ENCODE measurements around the gene PCGF2. TPM values are rescaled to one million over a fixed set of nuclear protein-coding genes. Genes with fewer than 3 reads are reported as not detected.

The PCGF2 gene
- total and polyA plus RNA-seq, 5 donors = 28.2 to 48.4 (median 34.3) TPM

DNA sequence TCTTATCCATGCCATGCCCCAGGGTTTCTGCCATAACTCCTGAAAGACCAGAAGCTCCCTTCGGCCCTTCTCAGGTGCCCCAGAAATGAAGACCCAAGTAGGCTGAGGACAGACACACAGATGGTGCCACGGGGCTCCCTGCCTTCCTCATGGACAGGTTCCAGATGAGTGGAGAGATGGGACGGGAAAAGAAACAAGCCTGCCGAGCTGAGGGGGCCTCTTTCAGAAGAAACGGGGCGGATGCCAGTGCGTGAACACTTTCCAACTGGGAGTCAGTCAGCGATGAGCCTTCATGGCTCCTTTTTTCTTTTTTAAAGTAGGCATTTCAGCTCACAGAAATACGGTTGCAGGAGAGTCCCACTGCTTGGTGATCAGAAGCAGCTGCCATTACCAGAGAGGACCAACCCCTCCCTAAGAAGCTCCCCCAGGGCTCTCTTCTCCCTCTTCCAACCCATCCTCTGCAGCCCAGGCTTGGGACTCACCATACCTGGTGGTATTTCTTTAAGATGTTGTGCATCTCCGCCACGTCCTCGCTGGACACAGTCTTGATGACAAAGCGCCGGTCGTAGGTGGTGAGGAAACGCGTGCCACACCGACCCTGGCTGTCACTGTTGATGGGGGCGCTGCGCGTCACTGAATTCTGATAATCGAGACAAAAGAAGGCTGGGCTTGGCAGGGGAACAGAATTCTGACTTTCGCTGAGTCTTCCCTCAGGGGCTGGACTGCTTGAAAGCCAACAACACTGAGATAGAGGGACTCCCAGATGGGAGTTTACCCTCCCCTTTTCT lies 32.0 kb upstream of the PCGF2 start:
- WGBS = 82% methylated on average over 23 of the region's 23 CpGs
- ATAC-seq = no peak

DNA sequence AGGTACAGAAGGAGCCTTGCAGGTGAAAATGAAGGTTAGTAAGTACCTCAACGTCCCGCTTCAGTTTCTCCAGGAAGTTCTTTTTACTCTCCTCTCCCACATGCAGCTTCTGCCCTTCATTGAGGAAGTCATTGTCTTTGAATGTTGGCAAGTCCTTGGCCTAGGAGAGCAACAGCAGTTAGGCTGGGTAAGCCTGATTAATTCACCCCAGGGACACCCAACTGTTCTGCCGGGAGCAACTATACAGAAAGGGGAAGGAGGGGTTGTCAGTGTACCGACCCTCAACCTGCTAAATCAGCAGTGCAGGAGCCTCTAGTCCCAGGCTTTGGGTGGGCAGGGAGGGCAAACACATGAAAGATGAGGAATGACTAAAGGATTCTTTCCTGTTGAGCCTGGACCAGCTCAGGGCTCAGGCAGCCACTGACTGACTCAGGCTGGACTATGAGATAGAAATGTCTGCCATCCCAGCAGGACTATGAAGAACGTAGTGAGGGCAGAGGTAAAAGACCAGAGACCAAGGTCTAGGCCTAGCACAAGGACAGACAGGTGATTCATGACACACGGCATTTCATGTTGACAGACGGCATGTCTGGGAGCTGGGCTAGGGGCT lies 29.6 kb upstream of the PCGF2 start:
- Histone ChIP-seq H3K27me3 (ENCODE audit: control insufficient read depth, insufficient read depth) (no peaks in the 10 kb centered on the region), H3K4me1 (ENCODE audit: control insufficient read depth, insufficient read depth, low read length) (no peaks in the 10 kb centered on the region), H3K27ac (ENCODE audit: low read length) (no peak overlapping the region), H3K9me3 (ENCODE audit: control insufficient read depth, low read length) (no peaks in the 10 kb centered on the region), H3K4me3 (ENCODE audit: low read length) (no peak overlapping the region)
- no peak for ATAC-seq
- no peak for DNase-seq
- 79% methylated on average over 7 of the region's 7 CpGs for WGBS
- intact Hi-C loops (cut with DNase I) = no loop called here

More for the DNA sequence above, 32.0 kb upstream of the PCGF2 start:
- DNase-seq = peak in 1 of 3 donors; percentile 65
- H3K27me3 ChIP-seq (ENCODE audit: control insufficient read depth, insufficient read depth) = no peaks in the 10 kb centered on the region
- H3K4me1 ChIP-seq (ENCODE audit: control insufficient read depth, insufficient read depth, low read length) = no peaks in the 10 kb centered on the region
- no peaks in the 10 kb centered on the region for H3K9me3 ChIP-seq (ENCODE audit: control insufficient read depth, low read length)
- H3K4me3 ChIP-seq (ENCODE audit: low read length) = no peak overlapping the region
- intact Hi-C loops (cut with DNase I) = no loop called here
- no peak overlapping the region for H3K27ac ChIP-seq (ENCODE audit: low read length)

DNA sequence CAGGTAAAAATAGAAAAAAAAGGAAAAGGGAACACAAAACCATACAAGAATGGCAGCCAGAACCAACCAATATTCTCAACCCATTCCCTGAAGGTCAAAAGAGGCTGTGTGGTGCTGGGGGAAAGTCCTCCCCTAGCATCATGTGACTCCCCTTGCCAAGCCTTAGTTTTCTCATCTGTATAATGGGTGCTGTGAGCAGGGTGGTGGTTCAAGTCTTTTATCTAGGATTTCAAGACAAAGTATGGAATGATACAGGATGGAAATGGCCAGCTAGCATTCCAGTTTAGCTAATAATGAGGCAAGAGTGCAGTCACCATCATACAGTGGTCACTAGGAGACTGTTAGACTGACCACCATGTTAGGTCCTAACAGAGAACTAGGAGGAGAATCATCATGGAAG lies 25.1 kb upstream of the PCGF2 start:
- intact Hi-C loops (cut with DNase I) = no loop called here
- Histone ChIP-seq H3K4me3 (ENCODE audit: low read length) (no peak overlapping the region), H3K27ac (ENCODE audit: low read length) (no peak overlapping the region), H3K4me1 (ENCODE audit: control insufficient read depth, insufficient read depth, low read length) (no peaks in the 10 kb centered on the region), H3K27me3 (ENCODE audit: control insufficient read depth, insufficient read depth) (no peaks in the 10 kb centered on the region), H3K9me3 (ENCODE audit: control insufficient read depth, low read length) (no peaks in the 10 kb centered on the region)
- no peak for DNase-seq
- ATAC-seq = no peak

DNA sequence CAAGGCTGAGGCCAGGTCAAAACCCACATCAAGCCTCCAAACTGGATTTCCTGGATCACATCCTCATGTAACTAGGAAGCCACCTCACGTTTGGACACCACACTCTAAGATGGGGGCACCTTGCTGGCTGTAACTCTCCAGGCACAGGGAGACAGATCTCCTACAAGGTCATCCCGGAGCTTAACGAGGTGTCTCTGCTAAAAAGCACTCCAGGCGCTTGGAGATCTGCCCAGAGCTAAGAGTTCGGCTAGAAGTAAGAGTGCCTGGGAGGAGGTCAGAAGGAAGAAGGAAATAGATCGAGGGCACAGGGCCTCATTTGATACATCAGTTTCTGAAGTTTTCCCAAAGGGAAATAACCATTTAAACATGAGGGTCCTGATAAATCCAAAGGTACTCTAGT lies 20.3 kb upstream of the PCGF2 start:
- H3K27ac ChIP-seq (ENCODE audit: low read length) = peak overlapping the region; percentile 24
- no peaks in the 10 kb centered on the region for H3K9me3 ChIP-seq (ENCODE audit: control insufficient read depth, low read length)
- intact Hi-C loops (cut with DNase I) = no loop called here
- peak; percentile 29 to 31 for ATAC-seq
- WGBS = 48% methylated on average over 6 of the region's 6 CpGs
- no peaks in the 10 kb centered on the region for H3K4me1 ChIP-seq (ENCODE audit: control insufficient read depth, insufficient read depth, low read length)
- no peak overlapping the region for H3K4me3 ChIP-seq (ENCODE audit: low read length)
- DNase-seq = no peak
- no peaks in the 10 kb centered on the region for H3K27me3 ChIP-seq (ENCODE audit: control insufficient read depth, insufficient read depth)

DNA sequence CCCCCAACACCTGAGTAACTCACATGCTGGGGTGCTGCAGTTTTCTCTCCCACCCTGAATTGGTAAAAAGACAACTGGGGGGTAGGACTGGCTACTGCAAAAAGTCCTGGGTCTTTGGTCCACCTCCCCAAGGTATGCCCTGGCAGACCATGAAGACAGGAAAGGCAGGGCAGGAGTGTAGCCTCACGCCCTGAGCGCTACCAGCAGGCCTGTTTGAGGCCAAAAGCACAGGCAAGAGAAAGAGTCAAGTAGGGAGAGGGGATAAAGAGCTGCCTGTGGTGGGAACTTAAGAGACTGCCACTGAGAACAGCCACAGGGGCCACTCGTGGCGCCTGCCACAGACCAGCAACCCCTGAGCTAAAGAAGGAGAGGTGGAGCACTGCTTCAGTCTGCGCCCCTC lies 18.2 kb upstream of the PCGF2 start:
- no peak for ATAC-seq
- no peak for DNase-seq
- Histone ChIP-seq H3K9me3 (ENCODE audit: control insufficient read depth, low read length) (no peaks in the 10 kb centered on the region), H3K27ac (ENCODE audit: low read length) (no peak overlapping the region), H3K4me1 (ENCODE audit: control insufficient read depth, insufficient read depth, low read length) (no peaks in the 10 kb centered on the region), H3K27me3 (ENCODE audit: control insufficient read depth, insufficient read depth) (no peaks in the 10 kb centered on the region), H3K4me3 (ENCODE audit: low read length) (no peak overlapping the region)
- intact Hi-C loops (cut with DNase I) = no loop called here
- 89% methylated on average over 5 of the region's 5 CpGs for WGBS

DNA sequence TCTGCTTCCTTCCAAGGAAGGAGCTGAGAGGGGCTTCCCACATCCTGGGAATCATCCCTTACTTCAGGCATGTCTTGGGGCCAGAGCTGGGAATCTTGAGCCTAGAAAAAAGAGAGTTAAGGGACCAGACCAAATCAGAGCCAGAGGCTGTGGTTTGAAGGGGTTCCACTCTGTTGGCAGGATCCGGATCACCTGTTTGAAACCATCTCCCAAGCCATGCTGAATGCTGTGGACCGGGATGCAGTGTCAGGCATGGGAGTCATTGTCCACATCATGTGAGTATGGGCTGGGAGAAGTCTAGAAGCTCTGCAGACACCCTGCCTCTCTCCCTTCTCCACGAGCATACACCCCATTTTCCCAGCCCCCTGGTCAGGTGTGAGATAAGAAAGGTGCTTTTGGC lies 14.1 kb upstream of the PCGF2 start:
- intact Hi-C loops (cut with DNase I) = no loop called here
- no peak for ATAC-seq
- H3K4me1 ChIP-seq (ENCODE audit: control insufficient read depth, insufficient read depth, low read length) = no peaks in the 10 kb centered on the region
- WGBS = 80% methylated on average over 3 of the region's 3 CpGs
- DNase-seq = no peak
- H3K27me3 ChIP-seq (ENCODE audit: control insufficient read depth, insufficient read depth) = no peaks in the 10 kb centered on the region
- no peak overlapping the region for H3K27ac ChIP-seq (ENCODE audit: low read length)
- H3K4me3 ChIP-seq (ENCODE audit: low read length) = no peak overlapping the region
- H3K9me3 ChIP-seq (ENCODE audit: control insufficient read depth, low read length) = no peaks in the 10 kb centered on the region

DNA sequence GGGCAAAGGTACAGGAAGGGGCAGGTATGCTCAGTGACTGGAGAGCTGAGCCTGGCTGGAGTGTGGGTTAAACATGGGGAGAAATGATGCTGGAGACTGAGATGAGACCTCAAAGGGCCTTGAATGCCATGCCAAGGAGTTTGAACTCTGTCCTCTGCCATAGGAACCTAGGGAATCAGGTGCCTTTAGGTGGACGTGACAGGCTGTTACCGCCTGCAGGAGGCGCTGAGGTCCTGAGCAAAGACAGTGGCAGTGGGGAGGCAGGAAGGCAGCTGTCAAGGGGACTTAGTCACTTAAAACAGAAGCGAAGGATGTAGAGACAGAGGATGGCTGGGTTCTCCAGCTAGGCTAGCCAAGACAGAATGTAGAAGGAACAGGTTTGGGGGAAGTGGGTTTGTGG lies 13.5 kb upstream of the PCGF2 start:
- Histone ChIP-seq H3K4me3 (ENCODE audit: low read length) (no peak overlapping the region), H3K27me3 (ENCODE audit: control insufficient read depth, insufficient read depth) (no peaks in the 10 kb centered on the region), H3K27ac (ENCODE audit: low read length) (no peak overlapping the region), H3K9me3 (ENCODE audit: control insufficient read depth, low read length) (no peaks in the 10 kb centered on the region), H3K4me1 (ENCODE audit: control insufficient read depth, insufficient read depth, low read length) (no peaks in the 10 kb centered on the region)
- ATAC-seq (no peak), DNase-seq (no peak)
- intact Hi-C loops (cut with DNase I) = no loop called here
- WGBS = 76% methylated on average over 4 of the region's 4 CpGs

DNA sequence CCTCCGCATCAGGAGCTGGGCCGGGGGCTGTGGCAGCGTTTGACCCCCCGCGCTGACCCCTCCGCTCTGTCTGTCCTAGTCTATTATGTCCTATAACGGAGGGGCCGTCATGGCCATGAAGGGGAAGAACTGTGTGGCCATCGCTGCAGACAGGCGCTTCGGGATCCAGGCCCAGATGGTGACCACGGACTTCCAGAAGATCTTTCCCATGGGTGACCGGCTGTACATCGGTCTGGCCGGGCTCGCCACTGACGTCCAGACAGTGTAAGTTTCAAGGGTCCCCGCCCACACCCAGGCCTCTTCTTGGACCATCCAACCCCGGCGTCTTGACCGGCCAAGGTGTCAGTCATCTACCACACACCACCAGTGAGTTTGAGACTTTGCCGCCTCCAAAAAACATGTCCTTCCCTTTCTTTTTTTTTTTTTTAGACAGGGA lies 5.0 kb upstream of the PCGF2 start:
- H3K27ac ChIP-seq (ENCODE audit: low read length) = peak overlapping the region; percentile 69
- intact Hi-C loops (cut with DNase I) = no loop called here
- WGBS = 7% methylated on average over 22 of the region's 22 CpGs
- peak overlapping the region; percentile 60 for H3K4me3 ChIP-seq (ENCODE audit: low read length)
- no peaks in the 10 kb centered on the region for H3K9me3 ChIP-seq (ENCODE audit: control insufficient read depth, low read length)
- ATAC-seq (no peak), DNase-seq (peak; percentile 17 to 68 (median 67))
- H3K4me1 ChIP-seq (ENCODE audit: control insufficient read depth, insufficient read depth, low read length) = peaks cover 2% of the 10 kb centered on the region
- no peaks in the 10 kb centered on the region for H3K27me3 ChIP-seq (ENCODE audit: control insufficient read depth, insufficient read depth)

DNA sequence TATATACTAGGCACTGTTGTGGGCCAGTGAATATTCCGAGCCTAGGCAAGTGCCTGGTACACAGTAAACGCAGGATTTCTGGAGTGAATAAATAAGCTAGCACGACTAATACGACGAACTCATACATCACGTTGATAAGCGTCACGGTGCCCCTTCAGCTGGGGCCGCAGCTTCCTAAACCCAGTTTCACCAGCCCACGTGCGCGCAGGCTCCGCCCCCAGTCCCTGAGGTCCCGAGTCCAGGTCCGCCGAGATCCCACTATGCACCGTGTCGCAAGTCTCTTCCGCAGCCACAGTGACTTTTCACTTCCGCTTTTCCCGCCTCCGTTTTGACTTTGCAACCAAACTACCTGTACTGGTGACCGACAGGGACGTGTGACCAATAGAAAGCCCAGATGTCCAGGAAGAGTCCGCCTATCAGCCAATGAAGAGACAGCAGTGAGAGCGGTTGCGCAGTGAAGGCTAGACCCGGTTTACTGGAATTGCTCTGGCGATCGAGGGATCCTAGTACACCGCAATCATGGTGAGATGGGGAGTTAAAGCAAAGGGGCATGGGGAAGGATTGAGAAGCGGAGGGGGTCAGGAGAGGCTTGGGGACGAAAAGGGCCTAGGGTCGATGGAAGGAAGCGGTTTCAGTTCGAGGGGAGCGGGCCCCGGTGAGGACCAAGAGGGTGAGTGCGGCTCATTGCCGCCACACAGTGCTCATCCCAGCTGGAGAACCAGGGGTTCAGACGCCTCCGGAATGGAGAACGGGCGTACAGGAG lies 4.4 kb upstream of the PCGF2 start, which contains the start of gene PSMB3:
Gene PSMB3, plus strand, starts transcription at position 434 of the 763 bp plus-strand sequence. Its CDS starts 86 bp downstream, at position 520.
- intact Hi-C loops (cut with DNase I) = no loop called here
- Histone ChIP-seq H3K9me3 (ENCODE audit: control insufficient read depth, low read length) (no peaks in the 10 kb centered on the region), H3K27ac (ENCODE audit: low read length) (peak within 1 kb of the TSS; percentile 71), H3K27me3 (ENCODE audit: control insufficient read depth, insufficient read depth) (no peaks in the 10 kb centered on the region), H3K4me3 (ENCODE audit: low read length) (peak within 1 kb of the TSS; percentile 60), H3K4me1 (ENCODE audit: control insufficient read depth, insufficient read depth, low read length) (peaks cover 2% of the 10 kb centered on the region)
- DNase-seq (peak; percentile 98), ATAC-seq (peak; percentile 78 to 89)
- under 1% methylated on average over 44 of the region's 44 CpGs for WGBS

DNA sequence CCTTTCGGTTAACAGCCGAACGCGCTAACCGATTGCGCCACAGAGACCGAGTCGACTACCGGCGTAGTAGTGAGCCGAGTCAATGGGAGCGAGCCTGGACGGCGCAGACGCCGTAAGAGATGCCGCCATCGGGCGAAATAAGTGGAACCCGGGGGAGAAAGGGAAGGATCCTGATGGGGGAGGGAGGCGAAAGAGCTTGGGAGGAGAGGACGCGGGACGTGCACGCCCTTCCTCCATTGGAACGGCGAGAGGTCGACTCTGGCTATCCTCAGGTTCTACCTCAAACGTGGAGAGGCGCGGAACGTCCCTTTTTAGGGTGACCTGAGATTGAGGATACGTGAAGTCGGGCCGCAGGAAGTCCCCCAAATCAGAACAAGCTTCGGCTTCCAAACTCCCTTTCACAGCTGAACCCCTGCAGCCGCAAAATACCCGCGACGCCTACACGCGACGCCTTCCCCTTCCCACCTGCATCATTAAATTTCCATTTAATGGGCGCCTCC lies 3.7 kb upstream of the PCGF2 start:
- intact Hi-C loops (cut with DNase I) = no loop called here
- peak overlapping the region; percentile 57 for H3K4me3 ChIP-seq (ENCODE audit: low read length)
- H3K27me3 ChIP-seq (ENCODE audit: control insufficient read depth, insufficient read depth) = no peaks in the 10 kb centered on the region

More for the DNA sequence above, 3.7 kb upstream of the PCGF2 start:
- peaks cover 2% of the 10 kb centered on the region for H3K4me1 ChIP-seq (ENCODE audit: control insufficient read depth, insufficient read depth, low read length)
- peak overlapping the region; percentile 71 for H3K27ac ChIP-seq (ENCODE audit: low read length)
- under 1% methylated on average over 44 of the region's 44 CpGs for WGBS
- DNase-seq (peak; percentile 80 to 92 (median 88)), ATAC-seq (peak; percentile 39 to 47)
- no peaks in the 10 kb centered on the region for H3K9me3 ChIP-seq (ENCODE audit: control insufficient read depth, low read length)

Data from right cardiac atrium (tissue), 5 donors.